GM11168 (cell line): ENCODE measurements around the gene FBXL13.

Experiments used
- in situ Hi-C: fragments of 300-500 bp; cut with MboI; formaldehyde crosslinking; loops from one replicate; pipeline ENCODE4 v1.12.0; 2022; ENCODE audit warnings: low sequenced_read_pairs; ENCODE audit not compliant: unreplicated experiment

Gene FBXL13

GRCh38 chr7:102951839-102952238 lies 122.8 kb downstream of the FBXL13 start:
- in situ Hi-C loops: no loop called here

GRCh38 chr7:102944241-102944640 lies 130.4 kb downstream of the FBXL13 start:
- in situ Hi-C loops: no loop called here

GRCh38 chr7:102943423-102944169 lies 131.0 kb downstream of the FBXL13 start:
- in situ Hi-C loops: no loop called here

- in situ Hi-C loops: no loop called here
Measured at GRCh38 chr7:102942868-102943267, 131.7 kb downstream of the FBXL13 start.

- in situ Hi-C loops: no loop called here
Measured at GRCh38 chr7:102942181-102942866, 132.3 kb downstream of the FBXL13 start.

GRCh38 chr7:102938679-102939078 lies 135.9 kb downstream of the FBXL13 start:
- in situ Hi-C loops: no loop called here

GRCh38 chr7:102935450-102936115 lies 139.0 kb downstream of the FBXL13 start:
- in situ Hi-C loops: no loop called here

GRCh38 chr7:102934701-102935100 lies 139.9 kb downstream of the FBXL13 start:
- in situ Hi-C loops: no loop called here

GRCh38 chr7:102934239-102934638 lies 140.4 kb downstream of the FBXL13 start:
- in situ Hi-C loops: no loop called here

- in situ Hi-C loops: no loop called here
Measured at GRCh38 chr7:102933763-102934162, 140.8 kb downstream of the FBXL13 start.

- in situ Hi-C loops: no loop called here
Measured at GRCh38 chr7:102931757-102932156, 142.8 kb downstream of the FBXL13 start.

- in situ Hi-C loops: no loop called here
Measured at GRCh38 chr7:102927312-102927933, 147.2 kb downstream of the FBXL13 start.

- in situ Hi-C loops: no loop called here
Measured at GRCh38 chr7:102926783-102927140, 147.8 kb downstream of the FBXL13 start.

- in situ Hi-C loops: no loop called here
Measured at GRCh38 chr7:102925976-102926782, 148.4 kb downstream of the FBXL13 start.

GRCh38 chr7:102918845-102919244 lies 155.8 kb downstream of the FBXL13 start:
- in situ Hi-C loops: no loop called here

- in situ Hi-C loops: no loop called here
Measured at GRCh38 chr7:102917436-102918353, 156.9 kb downstream of the FBXL13 start.

- in situ Hi-C loops: no loop called here
Measured at GRCh38 chr7:102916881-102917280, 157.7 kb downstream of the FBXL13 start.

- in situ Hi-C loops: no loop called here
Measured at GRCh38 chr7:102916426-102916825, 158.2 kb downstream of the FBXL13 start.

- in situ Hi-C loops: no loop called here
Measured at GRCh38 chr7:102914585-102914984, 160.0 kb downstream of the FBXL13 start.
